HG03378 (cell line): ENCODE results near the gene ZNF684.
"Not testable (repeated sequence)": the region's sequence is repeated elsewhere in the genome, so short reads cannot be mapped to it uniquely, and the experiment has no call there.

ENCODE experiments used
- ATAC-seq: cut with Tn5 transposase; IDR thresholded peaks from one replicate; pipeline ENCODE4 v1.9.1; 2021; ENCODE audit warnings: mild to moderate bottlenecking, moderate library complexity; ENCODE audit not compliant: unreplicated experiment

ZNF684 gene

DNA sequence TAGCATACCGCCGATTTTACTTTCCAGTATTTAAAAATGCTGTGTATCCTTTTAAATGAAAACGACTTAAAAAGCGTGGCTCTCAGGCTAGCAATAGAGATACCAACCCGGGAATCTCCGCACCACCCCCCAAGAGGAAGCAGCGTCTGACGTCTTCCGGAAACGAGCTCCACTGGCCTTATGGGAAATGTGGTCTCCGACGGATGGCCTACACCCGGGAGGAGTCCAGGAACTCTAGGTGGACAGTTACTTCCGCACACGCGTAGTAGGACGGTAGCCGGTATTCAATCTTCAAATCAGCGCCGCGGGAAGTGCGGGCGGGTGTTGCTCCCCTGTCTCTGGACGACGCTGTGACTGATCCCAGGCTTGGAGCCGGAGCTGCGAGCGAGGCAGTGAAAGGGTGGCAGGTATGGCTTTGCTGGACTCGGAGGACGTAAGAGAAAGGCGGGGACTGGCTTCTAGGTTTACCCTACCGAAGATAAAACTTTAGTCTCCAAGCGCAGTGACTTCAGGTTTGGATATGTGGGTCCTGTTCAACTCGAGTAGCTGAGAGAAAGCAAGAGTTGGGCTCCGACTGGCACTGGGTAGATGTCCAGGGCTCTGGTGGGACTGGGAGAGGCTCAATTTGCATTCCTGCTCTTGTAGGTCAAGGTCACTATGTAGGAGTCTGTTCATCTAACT is at the start of gene ZNF684:
Gene ZNF684 (plus strand): TSS at position 257 of the 681 bp plus-strand sequence. CDS start 1,530 bp downstream, outside the sequence.
- ATAC-seq = peak; percentile 86

DNA sequence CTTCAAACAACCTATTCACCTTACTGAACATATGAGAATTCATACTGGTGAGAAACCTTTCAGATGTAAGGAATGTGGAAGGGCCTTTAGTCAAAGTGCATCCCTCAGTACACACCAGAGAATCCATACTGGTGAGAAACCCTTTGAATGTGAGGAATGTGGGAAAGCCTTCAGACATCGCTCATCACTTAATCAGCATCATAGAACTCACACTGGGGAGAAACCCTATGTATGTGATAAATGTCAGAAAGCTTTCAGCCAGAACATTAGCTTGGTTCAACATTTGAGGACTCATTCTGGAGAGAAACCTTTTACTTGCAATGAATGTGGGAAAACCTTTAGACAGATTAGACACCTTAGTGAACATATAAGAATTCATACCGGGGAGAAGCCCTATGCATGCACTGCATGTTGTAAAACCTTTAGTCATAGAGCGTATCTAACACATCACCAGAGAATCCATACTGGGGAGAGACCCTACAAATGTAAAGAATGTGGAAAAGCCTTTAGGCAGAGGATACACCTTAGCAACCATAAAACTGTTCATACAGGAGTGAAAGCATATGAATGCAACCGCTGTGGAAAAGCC is 36.0 kb upstream of the ZNF684 start:
- no peak for ATAC-seq

- ATAC-seq = not testable (repeated sequence)
Measured at GRCh38 chr1:40502651-40503050, 28.8 kb upstream of the ZNF684 start.

- no peak for ATAC-seq
Measured at GRCh38 chr1:40507973-40508372, 23.5 kb upstream of the ZNF684 start.

- ATAC-seq = no peak
Measured at GRCh38 chr1:40508375-40509341, 22.8 kb upstream of the ZNF684 start, which contains the start of gene EXO5. EXO5 (plus strand) TSS chr1:40508767; CDS start chr1:40514545, 5,778 bp downstream.

GRCh38 chr1:40519517-40519916 is 11.9 kb upstream of the ZNF684 start:
- ATAC-seq = no peak

GRCh38 chr1:40530735-40531380 is 579 bp upstream of the ZNF684 start:
- ATAC-seq = no peak

DNA sequence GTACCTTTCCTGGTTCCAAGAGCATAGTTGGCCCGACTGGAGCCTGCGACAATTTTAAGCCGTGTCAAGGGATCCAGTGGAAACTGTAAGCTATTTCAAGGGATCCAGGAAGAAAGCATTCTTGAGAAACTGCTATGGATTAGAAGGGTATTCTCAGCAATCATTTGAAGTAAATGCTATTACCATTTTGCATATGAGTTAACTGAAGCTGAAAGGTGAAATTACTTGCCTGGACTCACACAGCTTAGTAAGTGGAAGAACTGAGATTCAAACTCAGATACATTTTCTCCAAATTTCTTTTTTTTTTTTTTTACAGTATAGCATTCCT is 589 bp downstream of the ZNF684 start:
- ATAC-seq = peak; percentile 19

GRCh38 chr1:40532844-40533424 is 1.5 kb downstream of the ZNF684 start:
- no peak for ATAC-seq

DNA sequence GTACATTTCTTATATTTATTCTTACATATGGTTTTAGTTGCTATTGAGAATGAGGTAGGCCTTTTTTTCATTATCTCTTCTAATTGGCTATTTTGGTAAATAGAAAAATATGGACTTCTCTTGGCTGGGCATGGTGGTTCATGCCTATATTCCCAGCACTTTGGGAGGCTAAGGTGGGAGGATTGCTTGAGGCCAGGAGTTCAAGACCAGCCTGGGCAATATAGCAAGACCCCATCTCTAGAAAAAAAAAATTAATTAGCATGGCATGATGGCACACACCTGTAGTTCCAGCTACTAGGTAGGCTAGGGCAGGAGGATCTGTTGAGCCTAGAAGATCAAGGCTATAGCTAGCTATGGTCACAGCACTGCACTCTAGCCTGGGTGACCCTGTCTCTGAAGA is 3.2 kb downstream of the ZNF684 start:
- no peak for ATAC-seq

GRCh38 chr1:40535732-40536131 is 4.3 kb downstream of the ZNF684 start:
- no peak for ATAC-seq

- ATAC-seq = no peak
Measured at GRCh38 chr1:40539338-40539737, 7.9 kb downstream of the ZNF684 start.

DNA sequence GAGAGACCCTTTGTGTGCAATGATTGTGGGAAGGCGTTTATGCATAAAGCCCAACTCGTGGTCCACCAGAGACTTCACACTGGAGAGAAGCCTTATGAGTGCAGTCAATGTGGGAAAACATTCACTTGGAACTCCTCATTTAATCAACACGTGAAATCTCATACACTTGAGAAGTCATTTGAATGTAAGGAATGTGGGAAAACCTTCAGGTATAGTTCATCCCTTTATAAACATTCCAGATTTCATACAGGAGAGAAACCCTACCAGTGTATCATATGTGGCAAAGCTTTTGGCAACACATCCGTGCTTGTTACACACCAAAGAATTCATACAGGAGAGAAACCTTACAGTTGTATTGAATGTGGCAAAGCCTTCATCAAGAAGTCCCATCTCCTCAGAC is 15.5 kb downstream of the ZNF684 start:
- no peak for ATAC-seq

DNA sequence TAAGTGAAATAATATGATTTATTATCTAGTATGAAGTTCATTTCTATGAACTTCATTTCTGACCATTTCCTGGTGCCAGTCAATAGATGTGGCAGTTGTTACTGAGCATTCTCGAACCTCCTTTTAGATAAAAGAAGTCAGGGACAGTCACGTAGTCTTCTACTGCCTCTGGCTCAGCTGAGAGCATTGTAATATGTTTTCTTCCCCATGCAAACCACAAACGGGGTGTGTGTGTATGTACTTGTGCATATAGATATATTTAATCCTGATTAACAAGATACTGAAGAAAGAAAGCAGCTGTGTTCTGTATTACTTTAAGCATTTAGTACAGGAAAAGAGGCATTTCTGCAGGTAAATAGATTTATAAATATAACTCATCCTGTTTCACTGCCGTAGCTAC is 21.6 kb downstream of the ZNF684 start:
- no peak for ATAC-seq

GRCh38 chr1:40554807-40555206 is 23.4 kb downstream of the ZNF684 start:
- not testable (repeated sequence) for ATAC-seq

DNA sequence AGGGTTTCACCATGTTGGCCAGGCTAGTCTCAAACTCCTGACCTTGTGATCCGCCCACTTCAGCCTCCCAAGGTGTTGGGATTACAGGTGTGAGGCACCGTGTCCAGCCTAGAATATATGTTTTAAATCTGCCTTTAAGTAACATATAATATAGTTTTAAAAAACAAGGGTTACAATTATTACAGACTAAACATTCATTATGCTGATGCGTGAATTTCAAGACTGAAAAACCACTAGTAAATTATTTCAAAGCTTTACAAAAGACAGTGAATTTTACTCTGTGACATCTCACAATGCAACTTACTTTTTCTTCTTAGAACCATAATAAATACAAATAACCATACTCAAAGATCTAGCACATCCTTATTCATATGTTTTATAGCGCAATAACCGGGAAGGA is 24.7 kb downstream of the ZNF684 start:
- no peak for ATAC-seq

GRCh38 chr1:40558241-40558640 is 26.8 kb downstream of the ZNF684 start:
- ATAC-seq = not testable (repeated sequence)

- no peak for ATAC-seq
Measured at GRCh38 chr1:40562185-40562584, 30.7 kb downstream of the ZNF684 start.

DNA sequence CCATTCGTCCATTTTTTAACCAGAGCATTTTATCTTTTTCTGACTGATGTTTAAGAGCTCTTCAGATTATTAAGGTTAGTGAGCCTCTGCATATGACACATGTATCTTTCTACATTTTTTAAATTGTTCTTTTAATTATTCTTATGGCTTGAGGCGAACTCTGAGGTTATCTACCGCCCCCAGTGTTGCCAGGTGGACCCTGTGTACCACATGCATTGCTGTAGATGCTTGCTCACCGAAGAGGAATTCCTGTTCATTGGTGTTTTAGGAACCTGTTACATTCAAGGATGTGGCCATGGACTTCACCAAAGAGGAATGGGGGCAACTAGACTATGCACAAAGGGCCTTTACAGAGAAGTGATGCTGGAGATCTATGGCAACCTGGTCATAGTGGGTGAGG is 31.8 kb downstream of the ZNF684 start:
- no peak for ATAC-seq

- no peak for ATAC-seq
Measured at GRCh38 chr1:40564506-40564905, 33.1 kb downstream of the ZNF684 start.

DNA sequence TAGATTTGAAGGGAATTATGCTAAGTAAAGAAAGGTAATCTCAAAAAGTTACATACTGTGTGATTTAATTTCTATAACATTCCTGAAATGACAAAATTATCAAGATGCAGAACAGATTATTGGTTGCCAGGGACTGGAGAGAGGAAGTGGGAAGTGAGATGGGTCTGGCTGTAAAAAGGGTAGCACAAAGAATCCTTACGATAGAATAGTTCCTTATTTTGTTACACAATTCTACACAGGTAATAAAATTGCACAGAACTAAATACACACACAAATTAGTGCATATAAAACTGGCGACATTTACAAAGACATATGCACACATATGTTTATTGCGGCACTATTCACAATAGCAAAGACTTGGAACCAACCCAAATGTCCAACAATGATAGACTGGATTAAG is 33.5 kb downstream of the ZNF684 start:
- ATAC-seq = no peak
